H7 (cell line): ENCODE measurements around the gene NMD3. TPM values are rescaled to one million over a fixed set of nuclear protein-coding genes. Genes with fewer than 3 reads are reported as not detected.
"Not testable (repeated sequence)": the region's sequence is repeated elsewhere in the genome, so short reads cannot be mapped to it uniquely, and the experiment has no call there.

Source experiments
- DNase-seq: peaks from one replicate; pipeline ENCODE4 v3.0.0; 2012
- H3K27me3 ChIP-seq: 2 replicates; pipeline ENCODE4 v1.6.0; 2011; ENCODE audit warnings: mild to moderate bottlenecking, low read length; ENCODE audit not compliant: control insufficient read depth, insufficient read depth
- H3K36me3 ChIP-seq: replicated peaks from 2 replicates; pipeline ENCODE4 v1.5.1; 2011; ENCODE audit warnings: low read length; ENCODE audit not compliant: control insufficient read depth, insufficient read depth
- H3K4me3 ChIP-seq: 2 replicates; pipeline ENCODE4 v1.5.1; 2011; ENCODE audit warnings: low read depth, mild to moderate bottlenecking, control low read depth, low read length, moderate library complexity; ENCODE audit not compliant: insufficient read depth
- total RNA-seq: library from RNA; depleted of rRNA; stranded (reverse); fragments of >200 nt; shearing (Covaris generic); gene quantifications from 2 replicates; pipeline ENCODE4 v1.2.3, GENCODE V29; 2014; rRNA removed

NMD3 gene
- 45.2 and 57.8 TPM in 2 replicates for total RNA-seq

GRCh38 chr3:161220850-161221753, at the start of gene NMD3:
NMD3 (plus strand) TSS chr3:161221311; CDS start chr3:161222014, 703 bp downstream.
- Histone ChIP-seq H3K27me3 (no peaks in the 10 kb centered on the region), H3K36me3 (peaks cover 2% of the 10 kb centered on the region), H3K4me3 (peak within 1 kb of the TSS; percentile 90)
- DNase-seq: peak; percentile 90

- Histone ChIP-seq H3K4me3 (no peak overlapping the region), H3K27me3 (no peaks in the 10 kb centered on the region), H3K36me3 (no peaks in the 10 kb centered on the region)
- DNase-seq: peak; percentile 23
Measured at GRCh38 chr3:161171639-161172552, 49.2 kb upstream of the NMD3 start.

- Histone ChIP-seq H3K27me3 (no peaks in the 10 kb centered on the region), H3K36me3 (no peaks in the 10 kb centered on the region), H3K4me3 (no peak overlapping the region)
- no peak for DNase-seq
Measured at GRCh38 chr3:161175506-161175905, 45.6 kb upstream of the NMD3 start.

- no peak for DNase-seq
- Histone ChIP-seq H3K36me3 (no peaks in the 10 kb centered on the region), H3K4me3 (no peak overlapping the region), H3K27me3 (no peaks in the 10 kb centered on the region)
Measured at GRCh38 chr3:161177991-161178390, 43.1 kb upstream of the NMD3 start.

- not testable (repeated sequence) for H3K36me3 ChIP-seq, H3K4me3 ChIP-seq, H3K27me3 ChIP-seq, DNase-seq
Measured at GRCh38 chr3:161181371-161181770, 39.7 kb upstream of the NMD3 start.

GRCh38 chr3:161187046-161187445, 34.1 kb upstream of the NMD3 start:
- Histone ChIP-seq H3K4me3 (no peak overlapping the region), H3K36me3 (no peaks in the 10 kb centered on the region; the same call in 1 of the 2 replicates), H3K27me3 (no peaks in the 10 kb centered on the region)
- no peak for DNase-seq

GRCh38 chr3:161197855-161198850, 23.0 kb upstream of the NMD3 start:
- no peak for DNase-seq
- Histone ChIP-seq H3K36me3 (no peaks in the 10 kb centered on the region), H3K27me3 (no peaks in the 10 kb centered on the region), H3K4me3 (no peak overlapping the region)

- H3K27me3 ChIP-seq: no peaks in the 10 kb centered on the region
- H3K4me3 ChIP-seq: no peak overlapping the region
- no peak for DNase-seq
- H3K36me3 ChIP-seq: no peaks in the 10 kb centered on the region
Measured at GRCh38 chr3:161199926-161200325, 21.2 kb upstream of the NMD3 start.

GRCh38 chr3:161203485-161204098, 17.5 kb upstream of the NMD3 start:
- Histone ChIP-seq H3K27me3 (no peaks in the 10 kb centered on the region), H3K36me3 (no peaks in the 10 kb centered on the region), H3K4me3 (no peak overlapping the region)
- no peak for DNase-seq

- H3K4me3 ChIP-seq: no peak overlapping the region
- no peaks in the 10 kb centered on the region for H3K27me3 ChIP-seq
- no peak for DNase-seq
- H3K36me3 ChIP-seq: no peaks in the 10 kb centered on the region
Measured at GRCh38 chr3:161208931-161209330, 12.2 kb upstream of the NMD3 start.

- no peak overlapping the region for H3K4me3 ChIP-seq
Measured at GRCh38 chr3:161212171-161212771, 8.8 kb upstream of the NMD3 start.

GRCh38 chr3:161212906-161213305, 8.2 kb upstream of the NMD3 start:
- DNase-seq: no peak
- H3K27me3 ChIP-seq: no peaks in the 10 kb centered on the region
- no peaks in the 10 kb centered on the region for H3K36me3 ChIP-seq
- no peak overlapping the region for H3K4me3 ChIP-seq

More at GRCh38 chr3:161212171-161212771, 8.8 kb upstream of the NMD3 start:
- DNase-seq: no peak
- no peaks in the 10 kb centered on the region for H3K27me3 ChIP-seq
- no peaks in the 10 kb centered on the region for H3K36me3 ChIP-seq

GRCh38 chr3:161213644-161214043, 7.5 kb upstream of the NMD3 start:
- no peak for DNase-seq
- H3K4me3 ChIP-seq: no peak overlapping the region
- H3K36me3 ChIP-seq: no peaks in the 10 kb centered on the region
- no peaks in the 10 kb centered on the region for H3K27me3 ChIP-seq
